ENCODE data around the gene OASL. TPM values are rescaled to one million over a fixed set of nuclear protein-coding genes. Genes with fewer than 3 reads are reported as not detected.

The OASL gene
- total and polyA plus RNA-seq, 9 of the 15 experiments (the other 6 are each of a cell fraction or from before 2014, with no cell fraction given) = 0.14 TPM; not detected in 8

GRCh38 chr12:121005346-121005815 lies 33.7 kb downstream of the OASL start (continued):
- TF ChIP-seq RCOR1 (IDR thresholded peaks at IDR 0.05; ENCODE audit: borderline replicate concordance in 1 of 2, low read depth in 2 of 2, low read length in 2 of 2) (peak in 1 of 2 experiments; percentile 69; a peak in 1 of 4 replicates), ZNF766 (CRISPR knock-in tag; conservative IDR thresholded peaks at IDR 0.05) (no peak), RBBP5 (IDR thresholded peaks at IDR 0.05; ENCODE audit: borderline replicate concordance, insufficient read depth, low read length, poor library complexity, severe bottlenecking) (no peak), GABPB1 (CRISPR knock-in tag; IDR thresholded peaks at IDR 0.05) (peak; percentile 57), OTX1 (CRISPR knock-in tag; IDR thresholded peaks at IDR 0.05) (no peak), ZKSCAN1 (IDR thresholded peaks at IDR 0.05; ENCODE audit: low read depth, low read length) (0 out of 2 replicates have a peak, but pooled peaks have one; percentile 16), ZBTB12 (CRISPR knock-in tag; IDR thresholded peaks at IDR 0.05) (no peak), TOE1 (IDR thresholded peaks at IDR 0.05; ENCODE audit: borderline replicate concordance) (no peak), TOE1 (CRISPR knock-in tag; IDR thresholded peaks at IDR 0.05; ENCODE audit: borderline replicate concordance, low read depth) (0 out of 2 replicates have a peak, but pooled peaks have one; percentile 35), MYC (IDR thresholded peaks at IDR 0.05; ENCODE audit: low read depth, low read length) (0 out of 2 replicates have a peak, but pooled peaks have one; percentile 40), MYC (CRISPR knock-in tag; IDR thresholded peaks at IDR 0.05; ENCODE audit: borderline replicate concordance, low read depth) (no peak), CHD2 (IDR thresholded peaks at IDR 0.05; ENCODE audit: low read depth, low read length) (no peak), MCM3 (IDR thresholded peaks at IDR 0.05) (no peak), GTF3C2 (IDR thresholded peaks at IDR 0.05; ENCODE audit: borderline replicate concordance, extremely low read depth, insufficient read length) (no peak)
- TF ChIP-seq, protein P1, sequence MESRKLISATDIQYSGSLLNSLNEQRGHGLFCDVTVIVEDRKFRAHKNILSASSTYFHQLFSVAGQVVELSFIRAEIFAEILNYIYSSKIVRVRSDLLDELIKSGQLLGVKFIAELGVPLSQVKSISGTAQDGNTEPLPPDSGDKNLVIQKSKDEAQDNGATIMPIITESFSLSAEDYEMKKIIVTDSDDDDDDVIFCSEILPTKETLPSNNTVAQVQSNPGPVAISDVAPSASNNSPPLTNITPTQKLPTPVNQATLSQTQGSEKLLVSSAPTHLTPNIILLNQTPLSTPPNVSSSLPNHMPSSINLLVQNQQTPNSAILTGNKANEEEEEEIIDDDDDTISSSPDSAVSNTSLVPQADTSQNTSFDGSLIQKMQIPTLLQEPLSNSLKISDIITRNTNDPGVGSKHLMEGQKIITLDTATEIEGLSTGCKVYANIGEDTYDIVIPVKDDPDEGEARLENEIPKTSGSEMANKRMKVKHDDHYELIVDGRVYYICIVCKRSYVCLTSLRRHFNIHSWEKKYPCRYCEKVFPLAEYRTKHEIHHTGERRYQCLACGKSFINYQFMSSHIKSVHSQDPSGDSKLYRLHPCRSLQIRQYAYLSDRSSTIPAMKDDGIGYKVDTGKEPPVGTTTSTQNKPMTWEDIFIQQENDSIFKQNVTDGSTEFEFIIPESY (CRISPR knock-in tag; IDR thresholded peaks at IDR 0.05) = peak; percentile 42; the same call in 1 of the 2 replicates
- TF ChIP-seq, protein P2, sequence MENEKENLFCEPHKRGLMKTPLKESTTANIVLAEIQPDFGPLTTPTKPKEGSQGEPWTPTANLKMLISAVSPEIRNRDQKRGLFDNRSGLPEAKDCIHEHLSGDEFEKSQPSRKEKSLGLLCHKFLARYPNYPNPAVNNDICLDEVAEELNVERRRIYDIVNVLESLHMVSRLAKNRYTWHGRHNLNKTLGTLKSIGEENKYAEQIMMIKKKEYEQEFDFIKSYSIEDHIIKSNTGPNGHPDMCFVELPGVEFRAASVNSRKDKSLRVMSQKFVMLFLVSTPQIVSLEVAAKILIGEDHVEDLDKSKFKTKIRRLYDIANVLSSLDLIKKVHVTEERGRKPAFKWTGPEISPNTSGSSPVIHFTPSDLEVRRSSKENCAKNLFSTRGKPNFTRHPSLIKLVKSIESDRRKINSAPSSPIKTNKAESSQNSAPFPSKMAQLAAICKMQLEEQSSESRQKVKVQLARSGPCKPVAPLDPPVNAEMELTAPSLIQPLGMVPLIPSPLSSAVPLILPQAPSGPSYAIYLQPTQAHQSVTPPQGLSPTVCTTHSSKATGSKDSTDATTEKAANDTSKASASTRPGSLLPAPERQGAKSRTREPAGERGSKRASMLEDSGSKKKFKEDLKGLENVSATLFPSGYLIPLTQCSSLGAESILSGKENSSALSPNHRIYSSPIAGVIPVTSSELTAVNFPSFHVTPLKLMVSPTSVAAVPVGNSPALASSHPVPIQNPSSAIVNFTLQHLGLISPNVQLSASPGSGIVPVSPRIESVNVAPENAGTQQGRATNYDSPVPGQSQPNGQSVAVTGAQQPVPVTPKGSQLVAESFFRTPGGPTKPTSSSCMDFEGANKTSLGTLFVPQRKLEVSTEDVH (IDR thresholded peaks at IDR 0.05; ENCODE audit: low read depth, partially characterized antibody) = no peak
- TF ChIP-seq, protein P3, sequence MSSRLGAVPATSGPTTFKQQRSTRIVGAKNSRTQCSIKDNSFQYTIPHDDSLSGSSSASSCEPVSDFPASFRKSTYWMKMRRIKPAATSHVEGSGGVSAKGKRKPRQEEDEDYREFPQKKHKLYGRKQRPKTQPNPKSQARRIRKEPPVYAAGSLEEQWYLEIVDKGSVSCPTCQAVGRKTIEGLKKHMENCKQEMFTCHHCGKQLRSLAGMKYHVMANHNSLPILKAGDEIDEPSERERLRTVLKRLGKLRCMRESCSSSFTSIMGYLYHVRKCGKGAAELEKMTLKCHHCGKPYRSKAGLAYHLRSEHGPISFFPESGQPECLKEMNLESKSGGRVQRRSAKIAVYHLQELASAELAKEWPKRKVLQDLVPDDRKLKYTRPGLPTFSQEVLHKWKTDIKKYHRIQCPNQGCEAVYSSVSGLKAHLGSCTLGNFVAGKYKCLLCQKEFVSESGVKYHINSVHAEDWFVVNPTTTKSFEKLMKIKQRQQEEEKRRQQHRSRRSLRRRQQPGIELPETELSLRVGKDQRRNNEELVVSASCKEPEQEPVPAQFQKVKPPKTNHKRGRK (tag; IDR thresholded peaks at IDR 0.05) = peak; percentile 55; the same call in 1 of the 2 replicates
